ENCODE results near the gene PIK3CG.

DNA sequence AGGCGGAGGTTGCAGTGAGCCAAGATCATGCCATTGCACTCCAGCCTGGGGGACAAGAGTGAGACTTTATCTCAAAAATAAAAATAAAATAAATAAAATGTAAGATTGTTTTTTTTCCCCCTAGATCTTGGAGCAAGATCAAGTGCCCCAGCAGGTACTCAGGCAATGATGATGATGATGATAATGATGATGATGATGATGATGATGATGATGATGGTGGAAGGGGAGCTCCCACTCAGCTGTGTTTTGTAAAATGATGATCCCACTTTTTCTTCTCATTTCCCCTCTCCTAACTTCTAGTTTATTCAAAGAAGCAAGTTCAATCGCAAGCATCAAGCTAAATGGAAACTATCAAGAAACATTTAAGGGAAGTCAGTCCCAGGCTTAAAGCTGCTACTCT is 50.3 kb downstream of the PIK3CG start:
- TF ChIP-seq, protein P1, sequence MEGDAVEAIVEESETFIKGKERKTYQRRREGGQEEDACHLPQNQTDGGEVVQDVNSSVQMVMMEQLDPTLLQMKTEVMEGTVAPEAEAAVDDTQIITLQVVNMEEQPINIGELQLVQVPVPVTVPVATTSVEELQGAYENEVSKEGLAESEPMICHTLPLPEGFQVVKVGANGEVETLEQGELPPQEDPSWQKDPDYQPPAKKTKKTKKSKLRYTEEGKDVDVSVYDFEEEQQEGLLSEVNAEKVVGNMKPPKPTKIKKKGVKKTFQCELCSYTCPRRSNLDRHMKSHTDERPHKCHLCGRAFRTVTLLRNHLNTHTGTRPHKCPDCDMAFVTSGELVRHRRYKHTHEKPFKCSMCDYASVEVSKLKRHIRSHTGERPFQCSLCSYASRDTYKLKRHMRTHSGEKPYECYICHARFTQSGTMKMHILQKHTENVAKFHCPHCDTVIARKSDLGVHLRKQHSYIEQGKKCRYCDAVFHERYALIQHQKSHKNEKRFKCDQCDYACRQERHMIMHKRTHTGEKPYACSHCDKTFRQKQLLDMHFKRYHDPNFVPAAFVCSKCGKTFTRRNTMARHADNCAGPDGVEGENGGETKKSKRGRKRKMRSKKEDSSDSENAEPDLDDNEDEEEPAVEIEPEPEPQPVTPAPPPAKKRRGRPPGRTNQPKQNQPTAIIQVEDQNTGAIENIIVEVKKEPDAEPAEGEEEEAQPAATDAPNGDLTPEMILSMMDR (IDR thresholded peaks at IDR 0.05): no peak
- no peak for TF ChIP-seq POLR2A (IDR thresholded peaks at IDR 0.05)
